Activated T-cell treated with anti-CD3 and anti-CD28 coated beads, Interleukin-2, amount 50 U/mL, for 72 hours (primary cell): ENCODE data around the gene UPB1. TPM values are rescaled to one million over a fixed set of nuclear protein-coding genes. Genes with fewer than 3 reads are reported as not detected.
"Not testable (repeated sequence)": the region's sequence is repeated elsewhere in the genome, so short reads cannot be mapped to it uniquely, and the experiment has no call there.

Experiments used
- ATAC-seq, 2 donors: fragments of 150-1000 bp; cut with Tn5 transposase; replicated peaks in 1 of 2; 2 replicates each; pipeline ENCODE4 v1.10.0; 2021; ENCODE audit warnings: moderate library complexity in 2 of 2, mild to moderate bottlenecking in 1 of 2
- DNase-seq, 2 donors: peaks; one replicate each; pipeline ENCODE4 v3.0.0; 2021 to 2022; ENCODE audit warnings: mixed read lengths in 1 of 2
- H3K27ac Mint-ChIP-seq: one replicate; pipeline ENCODE4 v1.8.0; 2022; ENCODE audit warnings: mild to moderate bottlenecking, moderate library complexity, mixed read lengths
- H3K27me3 Mint-ChIP-seq: one replicate; pipeline ENCODE4 v1.8.0; 2022; ENCODE audit warnings: low read depth, mixed read lengths
- H3K36me3 Mint-ChIP-seq, 2 donors: one replicate each; pipeline ENCODE4 v1.8.0; 2022; ENCODE audit warnings: mixed read lengths in 2 of 2, mild to moderate bottlenecking in 1 of 2; ENCODE audit not compliant: insufficient read depth in 2 of 2
- H3K4me1 Mint-ChIP-seq: one replicate; pipeline ENCODE4 v1.8.0; 2022; ENCODE audit warnings: low read depth, mixed read lengths
- H3K4me3 Mint-ChIP-seq, 2 donors: one replicate each; pipeline ENCODE4 v1.8.0; 2022; ENCODE audit warnings: mild to moderate bottlenecking in 2 of 2, mixed read lengths in 2 of 2, moderate library complexity in 2 of 2
- H3K9me3 Mint-ChIP-seq, 2 donors: one replicate each; pipeline ENCODE4 v1.8.0; 2022; ENCODE audit warnings: mixed read lengths in 2 of 2
- total RNA-seq, 2 donors: library from RNA; stranded (reverse); gene quantifications; one replicate each; pipeline ENCODE4 v1.2.3, GENCODE V29; 2022

UPB1 gene
- total RNA-seq, 2 donors from 2014 or later = 0.26 to 1.2 TPM

DNA sequence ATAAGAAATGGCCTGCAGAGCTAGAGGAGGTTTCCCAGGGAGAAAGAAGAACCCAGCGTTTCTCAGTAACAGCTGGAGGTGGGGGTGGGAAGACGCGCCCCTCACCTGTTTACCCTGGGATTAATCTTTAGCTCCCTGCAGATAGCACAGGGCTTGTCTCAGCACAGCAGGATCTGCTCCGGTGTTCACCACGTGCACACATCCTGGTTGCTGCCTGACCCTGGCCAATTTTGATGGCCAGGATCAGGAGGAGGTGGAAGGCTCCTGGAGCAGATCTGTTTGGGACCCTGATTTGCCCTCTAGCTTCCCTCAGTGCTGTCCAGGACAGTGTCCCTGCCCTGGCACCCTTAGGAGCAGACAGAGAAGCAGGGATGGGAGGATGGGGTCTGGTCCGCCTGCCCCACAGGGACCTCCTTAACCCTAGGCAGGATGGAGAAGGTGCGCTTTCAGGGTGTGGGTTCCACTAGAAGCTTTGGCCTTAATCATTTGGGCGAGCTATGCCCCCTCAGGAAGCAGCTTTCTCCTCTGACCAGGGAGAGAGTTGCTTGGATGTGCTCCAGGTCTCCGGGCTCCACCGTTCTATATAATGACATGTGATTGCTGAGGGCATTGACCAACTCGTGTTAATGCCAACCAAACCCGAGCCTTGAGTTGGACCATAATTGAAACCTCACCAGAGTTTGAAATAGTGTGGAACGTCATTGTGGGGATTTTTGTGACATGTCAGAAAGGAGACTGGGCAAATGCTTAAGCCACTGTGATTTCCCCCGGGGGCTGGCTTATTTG lies 19.3 kb downstream of the UPB1 start:
- Mint-ChIP-seq H3K27me3 (peaks cover 13% of the 10 kb centered on the region), H3K4me1 (peaks cover 27% of the 10 kb centered on the region), H3K9me3 (no peaks in the 10 kb centered on the region), H3K27ac (no peak overlapping the region), H3K4me3 (no peak overlapping the region), H3K36me3 (no peaks in the 10 kb centered on the region)
- peak in 1 of 2 donors; percentile 37 for DNase-seq
- ATAC-seq = peak; percentile 37 to 73

DNA sequence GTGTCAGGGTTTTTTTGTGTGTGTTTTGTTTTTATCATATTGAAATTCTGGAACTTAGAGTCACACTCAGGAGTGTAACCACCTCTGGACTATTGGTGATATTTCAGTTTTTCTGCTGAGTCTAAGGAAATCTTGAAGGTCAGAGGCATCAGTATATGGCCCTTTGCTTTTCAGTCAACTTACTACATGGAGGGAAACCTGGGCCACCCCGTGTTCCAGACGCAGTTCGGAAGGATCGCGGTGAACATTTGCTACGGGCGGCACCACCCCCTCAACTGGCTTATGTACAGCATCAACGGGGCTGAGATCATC lies 19.9 kb downstream of the UPB1 start:
- H3K9me3 Mint-ChIP-seq = no peaks in the 10 kb centered on the region
- H3K27me3 Mint-ChIP-seq = peaks cover 13% of the 10 kb centered on the region
- H3K27ac Mint-ChIP-seq = no peak overlapping the region
- H3K4me3 Mint-ChIP-seq = no peak overlapping the region
- DNase-seq = no peak
- ATAC-seq = no peak
- peaks cover 27% of the 10 kb centered on the region for H3K4me1 Mint-ChIP-seq
- no peaks in the 10 kb centered on the region for H3K36me3 Mint-ChIP-seq

DNA sequence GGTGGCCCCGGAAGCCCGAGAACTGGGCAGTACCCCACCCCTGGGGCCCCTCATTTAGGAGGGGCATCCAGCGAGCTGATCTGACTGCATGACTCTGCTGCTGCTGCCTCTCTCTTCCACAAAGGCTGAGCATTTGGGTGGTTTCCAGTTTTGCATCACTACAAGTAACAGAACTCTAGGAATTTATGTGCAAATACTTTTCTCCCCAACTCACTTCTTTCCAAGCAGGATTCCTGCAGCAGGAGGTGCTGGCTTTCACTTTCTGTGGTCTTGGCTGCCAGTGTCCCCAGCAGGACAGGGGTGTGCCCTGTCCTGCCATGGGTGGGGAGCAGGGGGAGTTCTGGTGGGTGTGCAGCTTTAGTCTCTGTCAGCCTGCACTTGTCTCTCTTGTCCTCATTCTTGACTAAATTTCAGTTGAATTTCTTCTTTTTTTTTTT lies 21.2 kb downstream of the UPB1 start:
- H3K36me3 Mint-ChIP-seq = no peaks in the 10 kb centered on the region
- no peak for DNase-seq
- no peak overlapping the region for H3K27ac Mint-ChIP-seq
- no peaks in the 10 kb centered on the region for H3K9me3 Mint-ChIP-seq
- H3K27me3 Mint-ChIP-seq = peaks cover 6% of the 10 kb centered on the region
- no peak overlapping the region for H3K4me3 Mint-ChIP-seq
- peaks cover 18% of the 10 kb centered on the region for H3K4me1 Mint-ChIP-seq
- ATAC-seq = peak in 1 of 2 donors; percentile 54

DNA sequence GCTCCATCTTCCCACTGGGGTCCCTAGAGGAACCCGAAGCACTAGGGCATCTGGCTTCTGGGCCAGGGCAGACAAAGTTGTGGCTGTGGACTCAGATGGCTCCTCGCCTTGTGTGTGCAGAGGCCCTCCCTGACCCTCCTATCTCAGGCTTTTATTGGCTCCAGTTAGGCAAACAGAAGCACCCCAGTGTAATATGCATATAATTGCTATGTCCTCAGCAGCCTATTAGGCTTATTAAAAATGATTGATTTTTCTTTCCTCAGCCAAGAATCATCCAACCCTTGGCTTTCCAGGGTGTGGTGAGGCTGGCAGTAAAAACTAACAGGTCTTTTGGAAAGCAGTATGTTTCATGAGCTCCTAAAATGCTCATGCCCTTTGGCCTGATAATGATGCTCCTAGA lies 22.3 kb downstream of the UPB1 start:
- DNase-seq = no peak
- ATAC-seq = no peak
- peaks cover 15% of the 10 kb centered on the region for H3K4me1 Mint-ChIP-seq
- H3K9me3 Mint-ChIP-seq = no peaks in the 10 kb centered on the region
- peaks cover 6% of the 10 kb centered on the region for H3K27me3 Mint-ChIP-seq
- no peak overlapping the region for H3K4me3 Mint-ChIP-seq
- H3K36me3 Mint-ChIP-seq = no peaks in the 10 kb centered on the region
- no peak overlapping the region for H3K27ac Mint-ChIP-seq

DNA sequence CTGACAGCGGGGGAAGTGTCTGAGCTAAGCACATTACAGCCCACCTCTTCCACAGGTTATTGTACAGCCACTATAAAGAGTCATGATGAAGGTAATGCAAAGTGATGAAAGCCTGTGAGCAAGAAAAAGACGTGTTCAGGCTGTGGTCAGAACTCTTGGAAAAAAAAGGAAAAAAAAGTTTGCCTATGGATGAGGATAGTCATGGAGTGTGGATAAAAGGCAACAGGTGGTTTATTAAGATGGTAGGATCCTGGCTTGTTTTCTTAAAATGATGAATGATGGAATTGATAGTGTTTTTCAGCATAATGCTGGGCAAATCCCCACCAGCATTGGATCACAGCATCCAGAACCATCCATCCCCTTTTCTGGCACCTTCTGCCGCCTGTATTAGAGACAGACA lies 23.1 kb downstream of the UPB1 start:
- Mint-ChIP-seq H3K27me3 (no peaks in the 10 kb centered on the region), H3K36me3 (no peaks in the 10 kb centered on the region), H3K4me3 (no peak overlapping the region), H3K9me3 (no peaks in the 10 kb centered on the region), H3K4me1 (peaks cover 15% of the 10 kb centered on the region), H3K27ac (no peak overlapping the region)
- no peak for DNase-seq
- ATAC-seq = no peak

DNA sequence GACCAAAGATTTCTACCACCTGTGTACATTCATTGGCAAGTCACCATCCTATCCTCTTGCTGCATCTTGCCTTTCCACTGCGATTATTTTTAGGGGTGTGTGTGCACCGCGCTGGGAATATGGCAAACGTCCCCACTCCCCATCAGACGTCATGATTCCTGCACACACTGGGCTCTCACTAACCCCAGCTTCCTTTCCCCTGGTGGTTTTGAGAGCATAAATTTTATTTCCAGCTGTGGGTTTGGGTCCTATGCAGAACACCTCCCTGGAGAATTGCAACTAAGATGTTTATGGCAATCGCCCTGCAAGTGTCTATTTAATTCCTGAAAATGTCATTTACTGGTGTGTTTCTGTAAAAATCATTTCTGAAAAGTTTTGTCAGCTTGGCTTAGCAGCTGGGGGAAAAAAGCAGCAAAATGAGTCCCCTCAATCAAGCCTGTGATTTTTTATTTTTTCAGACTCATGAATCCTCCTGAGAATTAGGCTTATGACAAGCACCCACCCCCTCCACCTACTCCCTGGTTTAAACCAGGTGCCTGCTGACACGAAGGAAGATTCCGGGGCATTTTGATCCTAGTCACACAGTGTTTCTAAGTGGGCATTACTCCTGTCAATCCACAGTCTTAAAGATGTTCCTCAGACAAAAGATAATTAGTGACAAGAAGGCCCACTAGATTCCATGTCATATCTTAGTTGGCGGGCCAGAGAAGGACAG lies 23.8 kb downstream of the UPB1 start:
- Mint-ChIP-seq H3K4me1 (peaks cover 15% of the 10 kb centered on the region), H3K9me3 (no peaks in the 10 kb centered on the region), H3K36me3 (no peaks in the 10 kb centered on the region), H3K27ac (no peak overlapping the region), H3K4me3 (no peak overlapping the region), H3K27me3 (no peaks in the 10 kb centered on the region)
- no peak for ATAC-seq
- no peak for DNase-seq

DNA sequence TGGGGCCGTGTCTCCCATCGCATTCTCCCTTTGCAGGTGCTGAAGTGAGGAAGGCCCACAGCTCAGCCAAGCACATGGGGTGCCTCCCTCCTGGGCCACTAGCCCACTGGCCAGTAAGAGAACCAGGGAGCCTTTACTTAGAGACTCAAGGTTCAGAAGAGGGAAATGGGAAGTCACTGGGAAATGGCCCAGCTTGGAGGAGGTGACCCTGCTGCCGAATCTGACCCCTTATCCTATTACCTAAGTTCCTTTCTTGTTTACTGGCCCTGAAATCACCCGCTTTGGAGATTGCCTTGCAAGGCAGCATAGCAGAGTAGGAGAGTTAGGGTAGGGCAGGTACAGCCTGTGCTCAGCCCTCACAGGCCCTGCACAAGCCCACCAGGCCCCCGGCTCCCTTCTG lies 24.4 kb downstream of the UPB1 start:
- ATAC-seq (no peak), DNase-seq (no peak)
- Mint-ChIP-seq H3K4me1 (peaks cover 15% of the 10 kb centered on the region), H3K9me3 (no peaks in the 10 kb centered on the region), H3K27ac (no peak overlapping the region), H3K4me3 (no peak overlapping the region), H3K27me3 (no peaks in the 10 kb centered on the region), H3K36me3 (no peaks in the 10 kb centered on the region)

DNA sequence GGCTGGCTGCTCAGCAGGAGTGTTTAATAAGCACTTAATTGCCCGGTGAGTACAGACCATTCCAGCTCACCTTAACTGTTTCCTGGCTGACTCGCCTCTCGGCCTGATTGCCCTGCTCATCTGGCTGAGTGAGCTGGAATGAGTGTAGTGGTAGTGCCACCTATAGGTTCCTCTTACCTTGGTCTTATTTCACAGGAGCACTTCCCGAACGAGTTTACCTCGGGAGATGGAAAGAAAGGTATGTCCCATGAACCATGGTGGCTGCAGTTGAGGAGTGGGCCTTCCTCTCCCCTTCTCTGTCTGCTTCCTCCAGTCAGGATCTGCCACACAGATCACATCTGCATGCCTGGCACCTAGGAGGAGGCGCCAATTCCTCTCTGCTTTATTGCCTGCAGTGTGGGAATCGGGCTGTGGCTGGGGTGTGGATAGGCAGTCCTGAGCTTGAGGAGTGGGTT lies 26.7 kb downstream of the UPB1 start:
- H3K27ac Mint-ChIP-seq = no peak overlapping the region
- no peaks in the 10 kb centered on the region for H3K36me3 Mint-ChIP-seq
- no peaks in the 10 kb centered on the region for H3K9me3 Mint-ChIP-seq
- peaks cover 14% of the 10 kb centered on the region for H3K4me1 Mint-ChIP-seq
- peak; percentile 61 to 72 for ATAC-seq
- peak; percentile 54 to 55 for DNase-seq
- no peaks in the 10 kb centered on the region for H3K27me3 Mint-ChIP-seq
- H3K4me3 Mint-ChIP-seq = no peak overlapping the region

DNA sequence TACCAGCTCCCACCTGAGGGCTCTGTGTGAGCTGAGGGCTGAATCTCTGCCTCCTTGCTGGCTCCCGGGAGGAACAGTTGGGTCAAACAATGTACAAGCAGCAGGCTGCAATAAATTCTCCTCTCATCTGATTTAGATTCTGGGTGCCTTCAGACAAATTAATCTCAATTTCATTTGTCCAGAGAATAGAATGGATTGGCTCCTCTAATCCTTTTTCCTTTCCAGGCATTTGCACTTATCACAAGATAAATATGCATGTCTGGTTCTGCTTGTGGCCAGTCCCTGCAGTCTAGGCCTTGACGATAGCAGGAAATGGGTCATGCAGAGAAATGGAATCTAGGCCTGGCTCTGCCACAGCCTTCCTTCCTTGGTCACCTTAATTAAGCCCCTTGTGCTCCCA lies 28.7 kb downstream of the UPB1 start:
- H3K9me3 Mint-ChIP-seq = no peaks in the 10 kb centered on the region
- H3K27ac Mint-ChIP-seq = no peak overlapping the region
- no peaks in the 10 kb centered on the region for H3K27me3 Mint-ChIP-seq
- ATAC-seq (no peak), DNase-seq (no peak)
- peaks cover 14% of the 10 kb centered on the region for H3K4me1 Mint-ChIP-seq
- no peaks in the 10 kb centered on the region for H3K36me3 Mint-ChIP-seq
- H3K4me3 Mint-ChIP-seq = no peak overlapping the region

DNA sequence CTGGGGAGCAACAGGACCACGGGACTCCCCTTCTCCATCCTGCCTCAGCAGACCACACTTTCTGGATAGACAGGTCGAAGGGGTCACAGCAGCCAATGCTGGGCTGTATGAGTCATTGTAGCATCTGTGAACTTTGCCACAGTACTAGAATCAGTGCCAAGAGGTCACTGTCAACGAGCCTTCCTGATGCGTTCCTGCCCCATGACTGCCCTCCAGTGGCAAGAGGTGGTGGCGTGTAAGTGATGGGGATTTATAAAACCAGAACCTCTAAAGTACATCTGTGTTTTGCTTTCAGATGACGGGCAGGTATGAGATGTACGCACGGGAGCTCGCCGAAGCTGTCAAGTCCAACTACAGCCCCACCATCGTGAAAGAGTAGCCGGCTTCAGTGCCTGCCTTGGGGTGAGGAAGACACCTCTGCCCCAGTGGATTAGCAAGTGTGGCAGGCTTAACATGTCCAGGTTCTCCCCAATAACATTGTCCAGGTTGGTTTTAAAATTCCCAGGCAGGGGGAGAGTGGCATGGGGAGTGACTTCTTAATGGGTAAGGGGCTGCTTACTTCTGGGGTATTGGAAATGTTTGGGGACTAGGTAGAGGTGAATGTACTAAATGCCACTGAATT lies 30.4 kb downstream of the UPB1 start:
- H3K27ac Mint-ChIP-seq = no peak overlapping the region
- H3K4me3 Mint-ChIP-seq = no peak overlapping the region
- ATAC-seq = peak; percentile 92 to 98
- DNase-seq = peak; percentile 84 to 86
- H3K36me3 Mint-ChIP-seq = no peaks in the 10 kb centered on the region
- H3K27me3 Mint-ChIP-seq = no peaks in the 10 kb centered on the region
- H3K4me1 Mint-ChIP-seq = peaks cover 14% of the 10 kb centered on the region
- no peaks in the 10 kb centered on the region for H3K9me3 Mint-ChIP-seq

DNA sequence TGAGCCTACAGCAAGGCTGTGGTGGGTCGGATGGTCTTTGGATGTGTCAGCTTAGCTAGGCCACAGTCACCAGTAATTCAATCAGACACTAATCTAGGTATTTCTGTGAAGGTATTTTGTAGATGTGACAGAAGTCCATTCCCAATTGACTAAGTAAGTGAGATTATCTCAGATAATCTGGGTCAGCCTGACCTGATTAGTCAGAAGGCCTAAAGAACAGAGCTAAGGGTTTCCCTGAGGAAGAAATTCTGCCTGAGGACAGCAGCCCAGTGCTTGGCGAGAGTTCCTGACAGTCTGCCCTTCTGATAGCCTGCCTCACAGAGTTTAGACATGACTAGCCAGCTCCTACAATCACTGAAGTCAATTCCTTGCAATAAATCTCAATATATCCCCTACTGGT lies 31.1 kb downstream of the UPB1 start:
- Mint-ChIP-seq H3K4me3 (no peak overlapping the region), H3K27me3 (no peaks in the 10 kb centered on the region), H3K27ac (no peak overlapping the region), H3K9me3 (no peaks in the 10 kb centered on the region), H3K4me1 (peaks cover 14% of the 10 kb centered on the region), H3K36me3 (no peaks in the 10 kb centered on the region)
- ATAC-seq (no peak), DNase-seq (no peak)

DNA sequence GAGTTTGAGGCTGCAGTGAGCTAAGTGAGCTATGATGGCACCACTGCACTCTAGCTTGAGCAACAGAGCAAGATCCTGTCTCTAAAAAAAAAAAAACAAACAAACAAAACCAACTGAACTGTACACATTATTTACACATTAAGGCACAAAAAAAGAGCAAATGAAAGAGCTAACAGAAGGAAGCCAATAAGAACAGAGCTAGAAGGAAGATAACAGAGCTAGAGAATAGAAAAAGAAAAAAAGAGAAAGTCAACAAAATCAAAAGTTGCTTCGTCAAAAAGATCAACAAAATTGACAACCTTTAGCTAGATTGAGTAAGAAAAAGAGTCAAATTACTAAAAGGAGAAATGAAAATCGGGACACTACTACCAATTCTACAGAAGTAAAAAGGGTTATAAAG lies 34.8 kb downstream of the UPB1 start:
- H3K27ac Mint-ChIP-seq = no peak overlapping the region
- no peaks in the 10 kb centered on the region for H3K36me3 Mint-ChIP-seq
- DNase-seq (no peak), ATAC-seq (no peak)
- no peaks in the 10 kb centered on the region for H3K27me3 Mint-ChIP-seq
- H3K4me1 Mint-ChIP-seq = peaks cover 8% of the 10 kb centered on the region
- H3K9me3 Mint-ChIP-seq = no peaks in the 10 kb centered on the region
- H3K4me3 Mint-ChIP-seq = no peak overlapping the region

DNA sequence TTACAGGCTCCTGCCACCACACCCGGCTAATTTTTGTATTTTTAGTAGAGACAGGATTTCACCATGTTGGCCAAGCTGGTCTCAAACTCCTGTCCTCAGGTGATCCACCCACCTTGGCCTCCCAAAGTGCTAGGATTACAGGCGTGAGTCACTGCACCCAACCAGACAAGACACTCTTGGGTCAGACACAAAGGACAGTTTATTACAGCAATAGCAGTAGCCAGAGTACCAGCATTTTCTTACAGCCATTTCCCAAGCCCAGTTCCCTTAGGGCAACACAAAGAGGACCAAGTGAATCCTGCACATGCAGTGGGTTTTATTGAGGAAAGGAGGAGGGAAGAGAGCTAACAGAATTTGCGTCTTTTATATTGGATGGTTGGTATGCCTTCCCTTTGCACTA lies 35.8 kb downstream of the UPB1 start:
- H3K4me1 Mint-ChIP-seq, H3K27me3 Mint-ChIP-seq, DNase-seq, ATAC-seq, H3K9me3 Mint-ChIP-seq, H3K27ac Mint-ChIP-seq, H3K4me3 Mint-ChIP-seq, H3K36me3 Mint-ChIP-seq: not testable (repeated sequence)
